Activated CD4-positive, alpha-beta memory T cell treated with anti-CD3 and anti-CD28 coated beads, Interleukin-2, amount 10 ng/mL, durations not matched to agents 7 days and 5 days (primary cell): Measurements from ENCODE around the gene OTOP3. TPM values are rescaled to one million over a fixed set of nuclear protein-coding genes. Genes with fewer than 3 reads are reported as not detected.
"Not testable (repeated sequence)": the region's sequence is repeated elsewhere in the genome, so short reads cannot be mapped to it uniquely, and the experiment has no call there.

Source experiments
- CTCF ChIA-PET: fragments of 350-600 bp; sonication (Branson Sonifier 250); formaldehyde crosslinking; loops from one replicate; lab custom pipeline; 2021; ENCODE audit warnings: antibody characterized with exemption, inconsistent platforms; lab: Charles Lee
- POLR2A ChIA-PET: fragments of 350-600 bp; sonication (Branson Sonifier 250); formaldehyde crosslinking; loops from one replicate; lab custom pipeline; 2021; ENCODE audit warnings: antibody characterized with exemption; lab: Charles Lee
- DNase-seq: peaks from one replicate; pipeline ENCODE4 v3.0.0-alpha.2; 2020
- H3K27ac Mint-ChIP-seq: one replicate; pipeline ENCODE4 v1.8.0; 2021; ENCODE audit warnings: mild to moderate bottlenecking, mixed read lengths
- H3K27me3 Mint-ChIP-seq: one replicate; pipeline ENCODE4 v1.8.0; 2021; ENCODE audit warnings: mixed read lengths
- H3K36me3 Mint-ChIP-seq: one replicate; pipeline ENCODE4 v1.8.0; 2021; ENCODE audit warnings: low read depth, mixed read lengths
- H3K4me1 Mint-ChIP-seq: one replicate; pipeline ENCODE4 v1.8.0; 2021; ENCODE audit warnings: mixed read lengths
- H3K4me3 Mint-ChIP-seq: one replicate; pipeline ENCODE4 v1.8.0; 2021; ENCODE audit warnings: mild to moderate bottlenecking, mixed read lengths
- H3K9me3 Mint-ChIP-seq: one replicate; pipeline ENCODE4 v1.8.0; 2021; ENCODE audit warnings: mixed read lengths
- total RNA-seq, 2 experiments: library from RNA; stranded (reverse); gene quantifications; one replicate each; pipeline ENCODE4 v1.2.3, GENCODE V29; 2021

Gene OTOP3
- total RNA-seq, 2 experiments from 2014 or later = not detected

GRCh38 chr17:74975943-74976342 is 40.2 kb downstream of the OTOP3 start:
- POLR2A ChIA-PET = no interaction called here
- no peak for DNase-seq
- H3K4me3 Mint-ChIP-seq = no peak overlapping the region
- H3K27ac Mint-ChIP-seq = no peak overlapping the region
- H3K36me3 Mint-ChIP-seq = no peaks in the 10 kb centered on the region
- H3K9me3 Mint-ChIP-seq = no peaks in the 10 kb centered on the region
- H3K27me3 Mint-ChIP-seq = peaks cover 42% of the 10 kb centered on the region
- CTCF ChIA-PET = interaction anchor here (0.9 kb wide), 1 partner anchor 12 kb away, joined by 3 read pairs; the partner anchor contains the start of gene CDR2L
- H3K4me1 Mint-ChIP-seq = peaks cover 8% of the 10 kb centered on the region

DNA sequence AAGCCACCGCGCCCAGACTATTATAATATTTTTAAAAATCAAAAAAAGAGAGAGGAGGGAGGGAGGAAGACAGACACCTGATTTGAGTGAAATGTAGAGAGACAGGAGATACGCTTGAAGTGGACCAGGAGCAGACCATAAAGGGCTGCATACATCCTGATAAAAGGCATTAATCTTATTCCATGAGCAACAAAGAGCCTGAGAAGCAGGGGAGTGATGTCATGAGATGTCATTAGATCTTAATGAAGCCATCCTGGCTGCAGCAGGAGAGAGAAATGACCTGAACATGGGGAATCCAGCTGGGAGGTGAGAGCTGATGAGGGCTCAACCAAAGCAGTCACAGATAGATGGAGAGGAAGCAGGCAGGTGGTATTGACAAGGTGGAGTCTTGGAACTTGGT is 42.1 kb downstream of the OTOP3 start:
- H3K27me3 Mint-ChIP-seq = peaks cover 35% of the 10 kb centered on the region

GRCh38 chr17:74978240-74978639 is 42.5 kb downstream of the OTOP3 start:
- Mint-ChIP-seq H3K9me3 (no peaks in the 10 kb centered on the region), H3K36me3 (no peaks in the 10 kb centered on the region), H3K4me3 (no peak overlapping the region), H3K27me3 (peaks cover 30% of the 10 kb centered on the region), H3K4me1 (peaks cover 13% of the 10 kb centered on the region), H3K27ac (no peak overlapping the region)
- CTCF ChIA-PET = interaction anchor here (1.9 kb wide), 1 partner anchor 17 kb away, joined by 6 read pairs; no protein-coding TSS in a partner anchor
- no peak for DNase-seq
- POLR2A ChIA-PET = no interaction called here

More for the DNA sequence above, 42.1 kb downstream of the OTOP3 start:
- H3K4me3 Mint-ChIP-seq = no peak overlapping the region
- ChIA-PET POLR2A (no interaction called here), CTCF (interaction anchor here (1.9 kb wide), 1 partner anchor 16 kb away, joined by 6 read pairs; no protein-coding TSS in a partner anchor)
- H3K4me1 Mint-ChIP-seq = peaks cover 18% of the 10 kb centered on the region
- no peaks in the 10 kb centered on the region for H3K9me3 Mint-ChIP-seq
- DNase-seq = no peak
- H3K36me3 Mint-ChIP-seq = no peaks in the 10 kb centered on the region
- H3K27ac Mint-ChIP-seq = no peak overlapping the region

GRCh38 chr17:74979408-74980146 is 43.9 kb downstream of the OTOP3 start:
- ChIA-PET POLR2A (no interaction called here), CTCF (interaction anchor here (0.6 to 1.1 kb wide), 3 partner anchors 32 to 235 kb away, joined by 3 read pairs; no protein-coding TSS in a partner anchor)
- H3K36me3 Mint-ChIP-seq = no peaks in the 10 kb centered on the region
- no peak overlapping the region for H3K4me3 Mint-ChIP-seq
- peaks cover 13% of the 10 kb centered on the region for H3K4me1 Mint-ChIP-seq
- DNase-seq = no peak
- no peaks in the 10 kb centered on the region for H3K9me3 Mint-ChIP-seq
- peaks cover 31% of the 10 kb centered on the region for H3K27me3 Mint-ChIP-seq
- no peak overlapping the region for H3K27ac Mint-ChIP-seq

DNA sequence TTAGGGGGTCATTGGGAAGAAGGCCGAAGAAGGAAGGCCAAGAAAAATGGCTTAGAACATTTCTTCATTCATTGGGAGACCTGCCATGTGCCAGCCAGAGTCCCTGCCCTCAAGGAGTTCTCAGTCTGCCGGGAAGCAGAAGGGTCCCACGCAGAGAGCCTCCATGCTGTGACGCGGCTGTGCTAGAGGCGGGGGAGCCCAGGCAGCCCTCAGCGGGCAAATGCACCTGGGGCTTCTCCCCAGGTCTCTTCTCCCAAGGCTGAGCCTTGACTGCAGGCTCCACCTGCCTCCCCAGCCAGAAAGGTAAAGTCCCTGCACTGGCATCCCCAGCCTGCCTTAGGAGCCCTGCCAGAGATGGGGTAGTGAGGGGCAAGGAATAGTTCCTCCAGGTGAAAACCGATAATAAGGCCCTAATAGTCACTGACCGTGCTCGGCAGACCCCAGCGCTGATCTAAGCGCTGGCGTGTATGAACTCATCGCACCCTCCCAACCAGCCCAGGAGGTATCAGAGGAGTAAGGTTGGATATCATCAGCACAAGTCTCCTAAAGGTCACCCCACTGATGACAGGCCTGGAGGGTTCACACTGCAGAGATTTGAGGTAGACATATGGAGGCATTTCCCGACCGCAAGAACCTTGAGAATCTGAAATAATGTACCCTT is 45.8 kb downstream of the OTOP3 start:
- Mint-ChIP-seq H3K9me3 (no peaks in the 10 kb centered on the region), H3K27me3 (peaks cover 36% of the 10 kb centered on the region), H3K4me1 (peaks cover 15% of the 10 kb centered on the region), H3K36me3 (no peaks in the 10 kb centered on the region), H3K27ac (peak overlapping the region; percentile 53), H3K4me3 (peak overlapping the region; percentile 72)
- DNase-seq = no peak
- ChIA-PET CTCF (interaction anchor here (0.8 kb wide), 1 partner anchor 20 kb away, joined by 4 read pairs; no protein-coding TSS in a partner anchor), POLR2A (interaction anchor here (1.1 kb wide), 1 partner anchor 32 kb away, joined by 4 read pairs; no protein-coding TSS in a partner anchor)

- Mint-ChIP-seq H3K27ac (peak overlapping the region; percentile 53), H3K4me1 (peaks cover 22% of the 10 kb centered on the region), H3K27me3 (peaks cover 37% of the 10 kb centered on the region), H3K4me3 (peak overlapping the region; percentile 72), H3K9me3 (no peaks in the 10 kb centered on the region), H3K36me3 (no peaks in the 10 kb centered on the region)
- peak; percentile 84 for DNase-seq
- ChIA-PET POLR2A (interaction anchor here (1.1 kb wide), 1 partner anchor 12 kb away, joined by 3 read pairs; no protein-coding TSS in a partner anchor), CTCF (interaction anchor here (1.4 to 2.0 kb wide), 3 partner anchors 8 to 30 kb away, joined by 4 to 6 read pairs (median 5); partner anchors contain the start of gene MRPL58)
Measured at GRCh38 chr17:74981979-74982662, 46.4 kb downstream of the OTOP3 start.

DNA sequence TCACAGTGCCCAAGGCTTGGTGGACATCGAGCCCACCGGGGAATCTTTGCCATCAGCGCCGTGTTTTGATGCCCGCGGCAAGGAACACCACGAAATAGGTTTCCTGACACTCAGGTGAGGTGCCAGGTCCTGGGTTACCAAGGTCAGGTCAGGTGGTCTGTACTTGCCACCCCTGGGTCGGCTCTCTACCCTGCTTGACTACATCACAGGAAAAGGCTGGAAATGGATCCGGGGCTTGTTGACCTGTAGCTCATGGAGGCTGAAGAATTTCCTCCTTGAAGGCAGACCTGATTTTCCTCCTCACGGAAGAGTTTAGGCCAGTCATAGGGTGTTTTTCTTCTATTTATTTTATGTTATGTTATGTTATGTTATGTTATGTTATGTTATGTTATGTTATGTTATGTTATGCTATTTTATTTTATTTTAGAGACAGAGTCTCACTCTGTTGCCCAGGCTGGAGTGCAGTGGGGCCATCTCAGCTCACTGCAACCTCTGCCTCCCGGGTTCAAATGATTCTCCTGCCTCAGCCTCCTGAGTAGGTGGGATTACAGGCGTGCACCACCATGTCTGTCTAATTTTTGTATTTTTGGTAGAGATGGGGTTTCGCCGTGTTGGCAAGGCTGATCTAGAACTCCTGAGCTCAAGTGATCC is 47.1 kb downstream of the OTOP3 start:
- POLR2A ChIA-PET = interaction anchor here (0.6 to 1.4 kb wide), 4 partner anchors 9 to 29 kb away, joined by 3 to 4 read pairs (median 3); no protein-coding TSS in a partner anchor
- CTCF ChIA-PET = interaction anchor here (1.4 to 2.0 kb wide), 4 partner anchors 9 to 49 kb away, joined by 3 to 6 read pairs (median 4); partner anchors contain the start of gene MRPL58
- Mint-ChIP-seq H3K4me1 (peaks cover 24% of the 10 kb centered on the region), H3K27me3 (peaks cover 39% of the 10 kb centered on the region), H3K4me3 (peak overlapping the region; percentile 27)
- not testable (repeated sequence) for DNase-seq, H3K9me3 Mint-ChIP-seq, H3K27ac Mint-ChIP-seq, H3K36me3 Mint-ChIP-seq

GRCh38 chr17:74986206-74986576 is 50.5 kb downstream of the OTOP3 start:
- CTCF ChIA-PET = interaction anchor here (0.7 to 1.2 kb wide), 2 partner anchors 28 to 81 kb away, joined by 3 read pairs; no protein-coding TSS in a partner anchor

DNA sequence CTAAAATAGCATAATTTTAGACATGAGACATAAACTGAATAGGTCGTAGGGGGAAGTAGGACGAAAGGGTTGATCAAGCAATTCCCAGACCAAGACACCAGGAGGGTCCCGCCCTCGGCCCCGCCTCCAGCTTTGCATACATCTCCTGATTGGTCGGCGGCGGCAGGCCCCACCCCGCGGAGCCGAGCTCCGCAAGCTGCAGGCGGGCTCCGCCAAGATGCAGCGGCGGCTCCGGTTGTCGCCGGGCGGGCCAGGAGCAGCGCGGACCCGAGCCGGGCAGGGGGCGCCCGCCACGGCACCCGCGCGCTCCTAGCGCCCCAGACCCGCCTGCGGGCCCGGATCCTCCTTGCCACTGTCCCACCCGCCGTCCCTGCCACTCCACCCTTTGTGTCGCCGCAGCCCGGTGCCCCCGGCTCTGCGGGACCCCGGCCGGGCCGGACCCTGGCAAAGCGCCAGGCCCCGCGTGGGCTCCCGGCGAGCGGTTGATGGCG is 51.8 kb downstream of the OTOP3 start, which contains the start of gene CDR2L:
CDR2L (plus strand) TSS at position 215 of the 491 bp plus-strand sequence. CDS start 412 bp downstream, outside the sequence.
- H3K27ac Mint-ChIP-seq = peak within 1 kb of the TSS; percentile 7
- H3K36me3 Mint-ChIP-seq = no peaks in the 10 kb centered on the region
- H3K4me3 Mint-ChIP-seq = peak within 1 kb of the TSS; percentile 70
- POLR2A ChIA-PET = interaction anchor here (0.7 to 5.8 kb wide), 4 partner anchors 13 to 195 kb away, joined by 3 to 39 read pairs (median 3); partner anchors contain the start of genes ARMC7, MRPL58 and SUMO2
- CTCF ChIA-PET = interaction anchor here (0.8 to 2.9 kb wide), 13 partner anchors 11 to 302 kb away, joined by 3 to 31 read pairs (median 5); partner anchors contain the start of genes HID1, MIF4GD, MRPL58 and SLC25A19
- no peaks in the 10 kb centered on the region for H3K9me3 Mint-ChIP-seq
- H3K4me1 Mint-ChIP-seq = peaks cover 21% of the 10 kb centered on the region
- H3K27me3 Mint-ChIP-seq = peaks cover 34% of the 10 kb centered on the region
- peak; percentile 91 for DNase-seq

More at GRCh38 chr17:74986206-74986576, 50.5 kb downstream of the OTOP3 start:
- Mint-ChIP-seq H3K4me1 (peaks cover 30% of the 10 kb centered on the region), H3K27me3 (peaks cover 34% of the 10 kb centered on the region), H3K27ac (no peak overlapping the region), H3K9me3 (no peaks in the 10 kb centered on the region), H3K4me3 (no peak overlapping the region), H3K36me3 (no peaks in the 10 kb centered on the region)
- POLR2A ChIA-PET = no interaction called here
- no peak for DNase-seq

GRCh38 chr17:74987909-74988711 is 52.4 kb downstream of the OTOP3 start:
- ChIA-PET POLR2A (interaction anchor here (0.7 to 5.8 kb wide), 3 partner anchors 24 to 195 kb away, joined by 3 to 39 read pairs (median 3); partner anchors contain the start of genes ARMC7, MRPL58 and SUMO2), CTCF (interaction anchor here (0.6 to 4.5 kb wide), 15 partner anchors 11 to 301 kb away, joined by 3 to 31 read pairs (median 5); partner anchors contain the start of genes HID1, MIF4GD, MRPL58 and SLC25A19)
- H3K27ac Mint-ChIP-seq = no peak overlapping the region
- peak overlapping the region; percentile 65 for H3K4me3 Mint-ChIP-seq
- H3K27me3 Mint-ChIP-seq = peaks cover 34% of the 10 kb centered on the region
- no peaks in the 10 kb centered on the region for H3K36me3 Mint-ChIP-seq
- H3K9me3 Mint-ChIP-seq = no peaks in the 10 kb centered on the region
- DNase-seq = peak; percentile 33
- peaks cover 21% of the 10 kb centered on the region for H3K4me1 Mint-ChIP-seq
